H9 (cell line): ENCODE results near the gene SSH3. TPM values are rescaled to one million over a fixed set of nuclear protein-coding genes. Genes with fewer than 3 reads are reported as not detected.

Experiments
- DNase-seq: peaks from one replicate; pipeline ENCODE4 v3.0.0-alpha.2; 2017
- H2AFZ ChIP-seq: one replicate; pipeline ENCODE4 v1.6.1; 2013; ENCODE audit warnings: mild to moderate bottlenecking, low read length, control low read depth, moderate library complexity
- H2AK5ac ChIP-seq: 2 replicates; pipeline ENCODE4 v1.6.1; 2013; ENCODE audit warnings: low read length, control low read depth, mixed read lengths; ENCODE audit not compliant: insufficient read length
- H2BK120ac ChIP-seq: one replicate; pipeline ENCODE4 v1.6.1; 2013; ENCODE audit warnings: low read depth, mild to moderate bottlenecking, low read length, control low read depth, inconsistent platforms; ENCODE audit not compliant: poor library complexity, severe bottlenecking
- H2BK12ac ChIP-seq: 2 replicates; pipeline ENCODE4 v1.6.1; 2013; ENCODE audit warnings: low read length, control low read depth, mixed read lengths, low read depth; ENCODE audit not compliant: insufficient read length
- H2BK15ac ChIP-seq: 2 replicates; pipeline ENCODE4 v1.6.1; 2013; ENCODE audit warnings: low read depth, low read length, control low read depth
- H2BK20ac ChIP-seq: one replicate; pipeline ENCODE4 v1.6.1; 2013; ENCODE audit warnings: low read depth, mild to moderate bottlenecking, low read length, control low read depth, inconsistent platforms; ENCODE audit not compliant: poor library complexity, severe bottlenecking
- H2BK5ac ChIP-seq: 2 replicates; pipeline ENCODE4 v1.6.1; 2013; ENCODE audit warnings: low read length, control low read depth, mixed read lengths; ENCODE audit not compliant: insufficient read length
- H3K14ac ChIP-seq: 2 replicates; pipeline ENCODE4 v1.6.1; 2013; ENCODE audit warnings: low read length, control low read depth; ENCODE audit not compliant: insufficient read depth
- H3K18ac ChIP-seq: 2 replicates; pipeline ENCODE4 v1.6.1; 2013; ENCODE audit warnings: low read depth, mild to moderate bottlenecking, mixed read lengths, low read length, control low read depth; ENCODE audit not compliant: insufficient read length
- H3K23ac ChIP-seq: 2 replicates; pipeline ENCODE4 v1.6.1; 2013; ENCODE audit warnings: low read length, control low read depth, mixed read lengths, low read depth; ENCODE audit not compliant: insufficient read length
- H3K23me2 ChIP-seq: 2 replicates; pipeline ENCODE4 v1.6.1; 2013; ENCODE audit warnings: low read depth, mild to moderate bottlenecking, mixed read lengths, low read length, control low read depth; ENCODE audit not compliant: insufficient read length, poor library complexity, severe bottlenecking
- H3K27ac ChIP-seq: 2 replicates; pipeline ENCODE4 v1.5.1; 2013; ENCODE audit warnings: low read length, control low read depth, mixed read lengths, low read depth; ENCODE audit not compliant: insufficient read length
- H3K27me3 ChIP-seq: 2 replicates; pipeline ENCODE4 v1.6.1; 2013; ENCODE audit warnings: low read length, control low read depth, inconsistent platforms; ENCODE audit not compliant: insufficient read depth
- H3K4ac ChIP-seq: 2 replicates; pipeline ENCODE4 v1.6.1; 2013; ENCODE audit warnings: low read depth, mild to moderate bottlenecking, control low read depth, inconsistent platforms, low read length, moderate library complexity
- H3K4me1 ChIP-seq: 2 replicates; pipeline ENCODE4 v1.6.1; 2013; ENCODE audit warnings: low read length, control low read depth, inconsistent platforms; ENCODE audit not compliant: insufficient read depth
- H3K4me2 ChIP-seq: 2 replicates; pipeline ENCODE4 v1.6.1; 2013; ENCODE audit warnings: low read length, control low read depth, mixed read lengths; ENCODE audit not compliant: insufficient read length, insufficient read depth
- H3K56ac ChIP-seq: 2 replicates; pipeline ENCODE4 v1.6.1; 2013; ENCODE audit warnings: low read depth, mild to moderate bottlenecking, mixed read lengths, low read length, control low read depth; ENCODE audit not compliant: insufficient read length
- H3K79me1 ChIP-seq: 2 replicates; pipeline ENCODE4 v1.6.1; 2013; ENCODE audit warnings: low read depth, mild to moderate bottlenecking, moderate library complexity, low read length, control low read depth, inconsistent platforms; ENCODE audit not compliant: insufficient read depth, poor library complexity, severe bottlenecking
- H3K79me2 ChIP-seq: 2 replicates; pipeline ENCODE4 v1.6.1; 2013; ENCODE audit warnings: low read length, control low read depth, inconsistent platforms; ENCODE audit not compliant: insufficient read depth
- H3K9ac ChIP-seq: 2 replicates; pipeline ENCODE4 v1.6.1; 2013; ENCODE audit warnings: low read length, control low read depth, mixed read lengths; ENCODE audit not compliant: insufficient read length; ENCODE audit errors: extremely low read depth
- H3K9me3 ChIP-seq: one replicate; pipeline ENCODE4 v1.6.1; 2013; ENCODE audit warnings: low read depth, low read length, inconsistent platforms; ENCODE audit not compliant: control insufficient read depth
- H3T11ph ChIP-seq: one replicate; pipeline ENCODE4 v1.6.1; 2013; ENCODE audit warnings: mild to moderate bottlenecking, low read length, control low read depth, inconsistent platforms
- H4K20me1 ChIP-seq: one replicate; pipeline ENCODE4 v1.6.1; 2013; ENCODE audit not compliant: control insufficient read depth, insufficient read length, insufficient read depth
- H4K5ac ChIP-seq: 2 replicates; pipeline ENCODE4 v1.6.1; 2013; ENCODE audit warnings: low read depth, mild to moderate bottlenecking, mixed read lengths, low read length, control low read depth; ENCODE audit not compliant: insufficient read length
- H4K8ac ChIP-seq: replicated peaks from 2 replicates; pipeline ENCODE4 v1.6.1; 2013; ENCODE audit warnings: low read length, control low read depth, mixed read lengths, low read depth; ENCODE audit not compliant: insufficient read length
- H4K91ac ChIP-seq: 2 replicates; pipeline ENCODE4 v1.6.1; 2013; ENCODE audit warnings: low read depth, mild to moderate bottlenecking, moderate library complexity, mixed read lengths, low read length, control low read depth; ENCODE audit not compliant: insufficient read length
- H3K27ac Mint-ChIP-seq, 3 experiments: 2 replicates in 2 of 3; 3 replicates in 1 of 3; pipeline ENCODE4 v1.8.0; 2020 to 2021; ENCODE audit warnings: mixed read lengths in 3 of 3, mild to moderate bottlenecking in 1 of 3, moderate library complexity in 1 of 3
- H3K27me3 Mint-ChIP-seq: 2 replicates; pipeline ENCODE4 v1.8.0; 2021; ENCODE audit warnings: low read depth, mild to moderate bottlenecking, moderate library complexity, mixed read lengths
- H3K36me3 Mint-ChIP-seq, 3 experiments: 2 replicates in 2 of 3; 3 replicates in 1 of 3; pipeline ENCODE4 v1.8.0; 2020 to 2021; ENCODE audit warnings: low read depth in 3 of 3, mixed read lengths in 3 of 3; ENCODE audit not compliant: insufficient read depth in 1 of 3
- H3K4me1 Mint-ChIP-seq, 2 experiments: 2 replicates each; pipeline ENCODE4 v1.8.0; 2020; ENCODE audit warnings: mixed read lengths in 2 of 2
- H3K4me3 Mint-ChIP-seq, 2 experiments: 2 replicates in 1 of 2; 3 replicates in 1 of 2; pipeline ENCODE4 v1.8.0; 2020 to 2021; ENCODE audit warnings: mild to moderate bottlenecking in 2 of 2, mixed read lengths in 2 of 2, moderate library complexity in 1 of 2
- H3K9me3 Mint-ChIP-seq, 2 experiments: 2 replicates in 1 of 2; 3 replicates in 1 of 2; pipeline ENCODE4 v1.8.0; 2020; ENCODE audit warnings: mild to moderate bottlenecking in 2 of 2, mixed read lengths in 2 of 2, moderate library complexity in 1 of 2
- WGBS: extraction: QIAGEN DNeasy Blood & Tissue Kit; methylation state at CpG from one replicate; pipeline ENCODE4 v1.1.7; 2013; ENCODE audit warnings: missing lambda C conversion rate, low lambda C conversion rate, mixed read lengths; ENCODE audit not compliant: insufficient read length; ENCODE audit errors: extremely low coverage; 5-methylcytosine and 5-hydroxymethylcytosine counted together
- total RNA-seq: library from RNA; stranded (reverse); gene quantifications from 2 replicates; pipeline ENCODE4 v1.2.1, GENCODE V29; 2021
- TF ChIP-seq, protein P1 (sequence below): fragments of 200-600 bp; sonication (generic); conservative IDR thresholded peaks from 3 replicates; pipeline ENCODE4 v1.8.0; 2021; ENCODE audit warnings: antibody characterized with exemption, mild to moderate bottlenecking

SSH3 gene
- total RNA-seq, 1 experiment from 2014 or later: 42.2 TPM

GRCh38 chr11:67301951-67302516, 1.3 kb upstream of the SSH3 start:
- Histone ChIP-seq H3K27me3 (no peaks in the 10 kb centered on the region), H2BK12ac (no peak overlapping the region), H2BK15ac (no peak overlapping the region), H3K14ac (no peak overlapping the region; the same call in 1 of the 2 replicates), H2BK120ac (no peak overlapping the region), H4K8ac (no peak overlapping the region), H3K79me1 (no peaks in the 10 kb centered on the region), H3K4me2 (peak overlapping the region; percentile 65), H3K4ac (no peak overlapping the region), H3T11ph (no peak overlapping the region), H3K79me2 (no peaks in the 10 kb centered on the region), H2BK5ac (no peak overlapping the region), H2BK20ac (no peak overlapping the region), H3K27ac (no peak overlapping the region), H4K91ac (no peak overlapping the region), H2AFZ (no peak overlapping the region), H3K9ac (no peak overlapping the region), H4K20me1 (no peaks in the 10 kb centered on the region), H3K23ac (no peak overlapping the region), H3K4me1 (no peaks in the 10 kb centered on the region), H3K23me2 (peaks cover 16% of the 10 kb centered on the region), H3K18ac (no peak overlapping the region), H3K56ac (no peak overlapping the region), H4K5ac (no peak overlapping the region), H3K9me3 (no peaks in the 10 kb centered on the region), H2AK5ac (no peak overlapping the region)
- no CpG with 5 or more reads among the region's 15 CpGs for WGBS
- Mint-ChIP-seq H3K4me3 (peak overlapping the region; percentile 65 to 79), H3K36me3 (peaks cover 2 to 32% (median 15%) of the 10 kb centered on the region in 3 experiments; a peak in 5 of 7 replicates), H3K9me3 (no peaks in the 10 kb centered on the region; a peak in 1 of 5 replicates), H3K27me3 (peaks cover 6% of the 10 kb centered on the region), H3K27ac (peak overlapping the region in 2 of 3 experiments; percentile 24 to 90; a peak in 2 of 7 replicates), H3K4me1 (peaks cover 11 to 16% of the 10 kb centered on the region in 2 experiments)
- peak; percentile 80 for DNase-seq
- TF ChIP-seq, protein P1, sequence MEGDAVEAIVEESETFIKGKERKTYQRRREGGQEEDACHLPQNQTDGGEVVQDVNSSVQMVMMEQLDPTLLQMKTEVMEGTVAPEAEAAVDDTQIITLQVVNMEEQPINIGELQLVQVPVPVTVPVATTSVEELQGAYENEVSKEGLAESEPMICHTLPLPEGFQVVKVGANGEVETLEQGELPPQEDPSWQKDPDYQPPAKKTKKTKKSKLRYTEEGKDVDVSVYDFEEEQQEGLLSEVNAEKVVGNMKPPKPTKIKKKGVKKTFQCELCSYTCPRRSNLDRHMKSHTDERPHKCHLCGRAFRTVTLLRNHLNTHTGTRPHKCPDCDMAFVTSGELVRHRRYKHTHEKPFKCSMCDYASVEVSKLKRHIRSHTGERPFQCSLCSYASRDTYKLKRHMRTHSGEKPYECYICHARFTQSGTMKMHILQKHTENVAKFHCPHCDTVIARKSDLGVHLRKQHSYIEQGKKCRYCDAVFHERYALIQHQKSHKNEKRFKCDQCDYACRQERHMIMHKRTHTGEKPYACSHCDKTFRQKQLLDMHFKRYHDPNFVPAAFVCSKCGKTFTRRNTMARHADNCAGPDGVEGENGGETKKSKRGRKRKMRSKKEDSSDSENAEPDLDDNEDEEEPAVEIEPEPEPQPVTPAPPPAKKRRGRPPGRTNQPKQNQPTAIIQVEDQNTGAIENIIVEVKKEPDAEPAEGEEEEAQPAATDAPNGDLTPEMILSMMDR: no peak
